Spleen (tissue), 7 donors: ENCODE measurements around the gene DGKH.

Experiments used
- POLR2A ChIP-seq, 3 donors: fragments of 450-650 bp; IDR thresholded peaks; one replicate each; pipeline ENCODE4 v1.5.1; 2017; ENCODE audit warnings: antibody characterized with exemption in 3 of 3, mild to moderate bottlenecking in 1 of 3
- POLR2AphosphoS5 ChIP-seq, 3 donors: sonication (generic); formaldehyde crosslinking; IDR thresholded peaks; one replicate each; pipeline ENCODE4 v1.5.1; 2017; ENCODE audit warnings: antibody characterized with exemption in 3 of 3
- TF ChIP-seq, protein P1 (sequence below), 11 experiments: fragments of 200-600 bp in 7 of 11; fragments of 450-650 bp in 4 of 11; sonication (generic) in 4 of 11; IDR thresholded peaks in 8 of 11; conservative IDR thresholded peaks in 3 of 11; 1 replicate in 7 of 11; 2 replicates in 4 of 11; pipeline versions ENCODE4 v1.4.0 to v1.8.0; 2016 to 2021; ENCODE audit warnings: antibody characterized with exemption in 11 of 11, inconsistent platforms in 4 of 11, mild to moderate bottlenecking in 1 of 11
- donor health status: DM: no; HTN: no; CAD: no; lungs with moderate emphysema.
- donor health status: DM: no; HTN: no; CAD: no.
- donor health status: DM: no; HTN: no; CAD: no.

GRCh38 chr13:42177189-42177588 is 128.7 kb downstream of the DGKH start:
- TF ChIP-seq, protein P1, sequence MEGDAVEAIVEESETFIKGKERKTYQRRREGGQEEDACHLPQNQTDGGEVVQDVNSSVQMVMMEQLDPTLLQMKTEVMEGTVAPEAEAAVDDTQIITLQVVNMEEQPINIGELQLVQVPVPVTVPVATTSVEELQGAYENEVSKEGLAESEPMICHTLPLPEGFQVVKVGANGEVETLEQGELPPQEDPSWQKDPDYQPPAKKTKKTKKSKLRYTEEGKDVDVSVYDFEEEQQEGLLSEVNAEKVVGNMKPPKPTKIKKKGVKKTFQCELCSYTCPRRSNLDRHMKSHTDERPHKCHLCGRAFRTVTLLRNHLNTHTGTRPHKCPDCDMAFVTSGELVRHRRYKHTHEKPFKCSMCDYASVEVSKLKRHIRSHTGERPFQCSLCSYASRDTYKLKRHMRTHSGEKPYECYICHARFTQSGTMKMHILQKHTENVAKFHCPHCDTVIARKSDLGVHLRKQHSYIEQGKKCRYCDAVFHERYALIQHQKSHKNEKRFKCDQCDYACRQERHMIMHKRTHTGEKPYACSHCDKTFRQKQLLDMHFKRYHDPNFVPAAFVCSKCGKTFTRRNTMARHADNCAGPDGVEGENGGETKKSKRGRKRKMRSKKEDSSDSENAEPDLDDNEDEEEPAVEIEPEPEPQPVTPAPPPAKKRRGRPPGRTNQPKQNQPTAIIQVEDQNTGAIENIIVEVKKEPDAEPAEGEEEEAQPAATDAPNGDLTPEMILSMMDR (IDR thresholded peaks at IDR 0.05 in 8 of 11, conservative IDR thresholded peaks at IDR 0.05 in 3 of 11) = no peak
- TF ChIP-seq POLR2AphosphoS5 (IDR thresholded peaks at IDR 0.05) = no peak
- no peak for TF ChIP-seq POLR2A (IDR thresholded peaks at IDR 0.05)
